CD14-positive monocyte (primary cell): ENCODE data around the gene EYS. TPM values are rescaled to one million over a fixed set of nuclear protein-coding genes. Genes with fewer than 3 reads are reported as not detected.

Experiments
- DNase-seq, 3 donors: peaks; one replicate each; pipeline ENCODE4 v3.0.0-alpha.2; 2011 to 2022
- H2AFZ ChIP-seq: 2 replicates; pipeline ENCODE4 v1.6.0; 2012; ENCODE audit warnings: mild to moderate bottlenecking, low read depth, low read length, inconsistent platforms; ENCODE audit not compliant: insufficient read depth, poor library complexity, severe bottlenecking
- H3K27ac ChIP-seq, 2 donors: 1 replicate in 1 of 2; 2 replicates in 1 of 2; pipeline ENCODE4 v1.5.1; 2012 to 2013; ENCODE audit warnings: low read length in 2 of 2, control low read depth in 1 of 2, inconsistent platforms in 1 of 2, low read depth in 1 of 2, mild to moderate bottlenecking in 1 of 2
- H3K27me3 ChIP-seq, 2 donors: one replicate each; pipeline versions ENCODE4 v1.6.0 to v1.6.1; 2011 to 2013; ENCODE audit warnings: low read length in 2 of 2; ENCODE audit not compliant: control insufficient read depth in 2 of 2, insufficient read depth in 2 of 2
- H3K36me3 ChIP-seq, 2 donors: replicated peaks in 1 of 2; 1 replicate in 1 of 2; 2 replicates in 1 of 2; pipeline versions ENCODE4 v1.5.1 to v1.6.1; 2012 to 2013; ENCODE audit warnings: low read length in 2 of 2, control low read depth in 1 of 2, inconsistent platforms in 1 of 2, mild to moderate bottlenecking in 1 of 2; ENCODE audit not compliant: insufficient read depth in 2 of 2, control insufficient read depth in 1 of 2
- H3K4me1 ChIP-seq, 2 donors: 1 replicate in 1 of 2; 2 replicates in 1 of 2; pipeline versions ENCODE4 v1.5.1 to v1.6.1; 2012 to 2013; ENCODE audit warnings: low read length in 2 of 2, control low read depth in 1 of 2, inconsistent platforms in 1 of 2, mild to moderate bottlenecking in 1 of 2, moderate library complexity in 1 of 2; ENCODE audit not compliant: insufficient read depth in 2 of 2, control insufficient read depth in 1 of 2
- H3K4me2 ChIP-seq: replicated peaks from 2 replicates; pipeline ENCODE3; 2012; ENCODE audit warnings: low read length, moderate library complexity, mild to moderate bottlenecking; ENCODE audit not compliant: poor library complexity, severe bottlenecking; ENCODE audit errors: extremely low read depth
- H3K4me3 ChIP-seq, 3 experiments: fragments of 200-600 bp in 1 of 3; sonication (generic) in 1 of 3; replicated peaks in 1 of 3; 1 replicate in 2 of 3; 2 replicates in 1 of 3; pipeline ENCODE4 v1.5.1; 2011 to 2013; ENCODE audit warnings: low read length in 3 of 3, mild to moderate bottlenecking in 3 of 3, control low read depth in 2 of 3, low read depth in 2 of 3, inconsistent platforms in 1 of 3, moderate library complexity in 1 of 3
- H3K79me2 ChIP-seq: 2 replicates; pipeline ENCODE4 v1.6.0; 2012; ENCODE audit warnings: mild to moderate bottlenecking, control low read depth, inconsistent platforms, low read length, moderate library complexity; ENCODE audit not compliant: insufficient read depth
- H3K9ac ChIP-seq: 2 replicates; pipeline ENCODE4 v1.6.0; 2017; ENCODE audit warnings: low read length, mild to moderate bottlenecking; ENCODE audit not compliant: insufficient read depth, poor library complexity, severe bottlenecking
- H3K9me3 ChIP-seq, 2 donors: replicated peaks in 1 of 2; 1 replicate in 1 of 2; 2 replicates in 1 of 2; pipeline versions ENCODE4 v1.5.1 to v1.6.1; 2012 to 2013; ENCODE audit warnings: low read length in 2 of 2, control low read depth in 1 of 2; ENCODE audit not compliant: control insufficient read depth in 1 of 2, insufficient read depth in 1 of 2
- H4K20me1 ChIP-seq: 2 replicates; pipeline ENCODE4 v1.6.0; 2012; ENCODE audit warnings: mild to moderate bottlenecking, low read length, control low read depth, moderate library complexity; ENCODE audit not compliant: insufficient read depth
- H3K27ac Mint-ChIP-seq, 7 donors: one replicate each; pipeline ENCODE4 v1.8.0; 2020; ENCODE audit warnings: mild to moderate bottlenecking in 7 of 7, mixed read lengths in 7 of 7, moderate library complexity in 6 of 7, inconsistent platforms in 2 of 7
- H3K27me3 Mint-ChIP-seq, 3 donors: one replicate each; pipeline ENCODE4 v1.8.0; 2021 to 2022; ENCODE audit warnings: low read depth in 3 of 3, mild to moderate bottlenecking in 3 of 3, mixed read lengths in 3 of 3, moderate library complexity in 3 of 3, inconsistent platforms in 1 of 3
- H3K36me3 Mint-ChIP-seq, 2 donors: one replicate each; pipeline ENCODE4 v1.8.0; 2020; ENCODE audit warnings: mixed read lengths in 2 of 2, inconsistent platforms in 1 of 2, mild to moderate bottlenecking in 1 of 2
- H3K4me1 Mint-ChIP-seq: one replicate; pipeline ENCODE4 v1.8.0; 2020; ENCODE audit warnings: mild to moderate bottlenecking, mixed read lengths
- H3K4me3 Mint-ChIP-seq, 2 donors: one replicate each; pipeline ENCODE4 v1.8.0; 2020; ENCODE audit warnings: mild to moderate bottlenecking in 2 of 2, mixed read lengths in 2 of 2, moderate library complexity in 1 of 2
- H3K9me3 Mint-ChIP-seq, 7 donors: one replicate each; pipeline ENCODE4 v1.8.0; 2020 to 2022; ENCODE audit warnings: mixed read lengths in 7 of 7, mild to moderate bottlenecking in 6 of 7, moderate library complexity in 6 of 7, inconsistent platforms in 2 of 7
- CTCF ChIP-seq: fragments of 200-600 bp; IDR thresholded peaks from one replicate; pipeline ENCODE4 v1.8.0; 2022; ENCODE audit warnings: antibody characterized with exemption, mild to moderate bottlenecking
- WGBS: methylation state at CpG from one replicate; pipeline ENCODE4 v1.1.5; 2013; ENCODE audit warnings: missing lambda C conversion rate; ENCODE audit not compliant: insufficient coverage; 5-methylcytosine and 5-hydroxymethylcytosine counted together
- intact Hi-C, 2 donors: fragments of 100-400 bp; cut with micrococcal nuclease; formaldehyde crosslinking; loops; one replicate each; pipeline versions ENCODE4 v1.15.0 to v1.15.1; 2023
- polyA plus RNA-seq, 3 donors: library from polyadenylated mRNA; depleted of rRNA in 1 of 3; unstranded in 2 of 3; stranded (reverse) in 1 of 3; fragments of 300-500 nt in 2 of 3; fragments of >200 nt in 1 of 3; fragmentation: Illumina TruSeq in 2 of 3; gene quantifications; 1 replicate in 2 of 3; 2 replicates in 1 of 3; pipeline ENCODE4 v1.2.3, GENCODE V29; 2012 to 2021

Gene EYS
- polyA plus RNA-seq, 3 donors: 0.01 to 0.03 TPM; not detected in 1

GRCh38 chr6:63881791-63882190 lies 1825.2 kb downstream of the EYS start:
- no CpG with 5 or more reads among the region's 1 CpG for WGBS
- no peaks in the 10 kb centered on the region for H4K20me1 ChIP-seq
- H2AFZ ChIP-seq: no peak overlapping the region
- no peaks in the 10 kb centered on the region for H3K36me3 ChIP-seq
- peaks cover 4 to 10% of the 10 kb centered on the region in 2 donors for H3K9me3 ChIP-seq
- TF ChIP-seq CTCF: no peak
- no peak overlapping the region for H3K9ac ChIP-seq
- no peak for DNase-seq
- no peak overlapping the region for H3K4me2 ChIP-seq
- no peaks in the 10 kb centered on the region for H3K27me3 ChIP-seq
- Mint-ChIP-seq H3K4me3 (no peak overlapping the region), H3K36me3 (no peaks in the 10 kb centered on the region), H3K9me3 (peaks cover 6 to 22% (median 12%) of the 10 kb centered on the region in 7 donors), H3K27ac (no peak overlapping the region), H3K4me1 (no peaks in the 10 kb centered on the region), H3K27me3 (peaks cover 0 to 3% (median 2%) of the 10 kb centered on the region in 3 donors)
- no peak overlapping the region for H3K4me3 ChIP-seq
- H3K27ac ChIP-seq: no peak overlapping the region
- H3K79me2 ChIP-seq: no peaks in the 10 kb centered on the region
- H3K4me1 ChIP-seq: no peaks in the 10 kb centered on the region
- intact Hi-C loops: no loop called here

- no peak overlapping the region for H3K27ac ChIP-seq
- no peaks in the 10 kb centered on the region for H3K27me3 ChIP-seq
- H3K79me2 ChIP-seq: no peaks in the 10 kb centered on the region
- H3K9me3 ChIP-seq: no peaks in the 10 kb centered on the region
- no peaks in the 10 kb centered on the region for H3K36me3 Mint-ChIP-seq
- H3K27ac Mint-ChIP-seq: no peak overlapping the region
- H3K4me1 Mint-ChIP-seq: no peaks in the 10 kb centered on the region
- no peaks in the 10 kb centered on the region for H3K36me3 ChIP-seq
- WGBS: no CpG with 5 or more reads among the region's 4 CpGs
- no peak overlapping the region for H2AFZ ChIP-seq
- no peak for TF ChIP-seq CTCF
- H3K4me3 Mint-ChIP-seq: no peak overlapping the region
- no peak overlapping the region for H3K4me3 ChIP-seq
- intact Hi-C loops: no loop called here
- H3K9me3 Mint-ChIP-seq: peaks cover 9 to 28% (median 17%) of the 10 kb centered on the region in 7 donors
- H3K9ac ChIP-seq: no peak overlapping the region
- peaks cover 0 to under 1% (median 0%) of the 10 kb centered on the region in 3 donors for H3K27me3 Mint-ChIP-seq
- no peak for DNase-seq
- H3K4me2 ChIP-seq: no peak overlapping the region
- H4K20me1 ChIP-seq: no peaks in the 10 kb centered on the region
- H3K4me1 ChIP-seq: no peaks in the 10 kb centered on the region
Measured at GRCh38 chr6:63872233-63872632, 1834.8 kb downstream of the EYS start.
